HG03520 (cell line): Measurements from ENCODE around the gene PKDREJ.

Experiments used
- ATAC-seq: cut with Tn5 transposase; IDR thresholded peaks from one replicate; pipeline ENCODE4 v1.9.1; 2021; ENCODE audit warnings: mild to moderate bottlenecking, moderate library complexity; ENCODE audit not compliant: unreplicated experiment

Gene PKDREJ

GRCh38 chr22:46240073-46240472 is 23.1 kb downstream of the PKDREJ start:
- no peak for ATAC-seq

- no peak for ATAC-seq
Observed at GRCh38 chr22:46239261-46240048, 23.7 kb downstream of the PKDREJ start.

GRCh38 chr22:46238541-46238940 is 24.6 kb downstream of the PKDREJ start:
- ATAC-seq: no peak

GRCh38 chr22:46237453-46238124 is 25.6 kb downstream of the PKDREJ start:
- no peak for ATAC-seq

- ATAC-seq: no peak
Observed at GRCh38 chr22:46234969-46235368, 28.2 kb downstream of the PKDREJ start.

- no peak for ATAC-seq
Observed at GRCh38 chr22:46233231-46233630, 29.9 kb downstream of the PKDREJ start.

GRCh38 chr22:46230262-46230901 is 32.8 kb downstream of the PKDREJ start:
- ATAC-seq: no peak

- no peak for ATAC-seq
Observed at GRCh38 chr22:46229701-46230100, 33.4 kb downstream of the PKDREJ start.

GRCh38 chr22:46226577-46226976 is 36.6 kb downstream of the PKDREJ start:
- no peak for ATAC-seq

GRCh38 chr22:46225631-46226030 is 37.5 kb downstream of the PKDREJ start:
- no peak for ATAC-seq

- no peak for ATAC-seq
Observed at GRCh38 chr22:46224898-46225290, 38.2 kb downstream of the PKDREJ start.

- ATAC-seq: no peak
Observed at GRCh38 chr22:46224044-46224897, 38.9 kb downstream of the PKDREJ start.

GRCh38 chr22:46220921-46221320 is 42.2 kb downstream of the PKDREJ start:
- ATAC-seq: no peak

- no peak for ATAC-seq
Observed at GRCh38 chr22:46219636-46220035, 43.5 kb downstream of the PKDREJ start.

GRCh38 chr22:46214616-46215015 is 48.5 kb downstream of the PKDREJ start:
- no peak for ATAC-seq

- ATAC-seq: no peak
Observed at GRCh38 chr22:46214149-46214548, 49.0 kb downstream of the PKDREJ start.

- ATAC-seq: no peak
Observed at GRCh38 chr22:46213052-46213451, 50.1 kb downstream of the PKDREJ start.

- ATAC-seq: no peak
Observed at GRCh38 chr22:46212195-46212594, 50.9 kb downstream of the PKDREJ start.

- no peak for ATAC-seq
Observed at GRCh38 chr22:46209262-46209661, 53.9 kb downstream of the PKDREJ start.
